Keratinocyte (primary cell): Measurements from ENCODE around the gene MSH2. TPM values are rescaled to one million over a fixed set of nuclear protein-coding genes. Genes with fewer than 3 reads are reported as not detected.

Experiments
- DNase-seq: peaks from one replicate; pipeline ENCODE4 v3.0.0-alpha.2; 2011; ENCODE audit warnings: low read depth, missing footprints, low spot score
- FAIRE-seq: peaks from 2 replicates; lab custom pipeline; 2011; peaks lifted over from hg19 to GRCh38; lab: Jason Lieb, UNC
- H2AFZ ChIP-seq: 2 replicates; pipeline ENCODE4 v1.6.0; 2012; ENCODE audit warnings: low read length, control low read depth, inconsistent platforms; ENCODE audit not compliant: control insufficient read depth
- H3K27ac ChIP-seq: 2 replicates; pipeline ENCODE4 v1.5.1; 2011; ENCODE audit warnings: low read length; ENCODE audit not compliant: control insufficient read depth, insufficient read depth
- H3K27me3 ChIP-seq: 3 replicates; pipeline ENCODE4 v1.6.0; 2011; ENCODE audit warnings: low read length; ENCODE audit not compliant: control insufficient read depth, insufficient read depth; ENCODE audit errors: extremely low read depth
- H3K36me3 ChIP-seq, 2 experiments: 2 replicates in 1 of 2; 3 replicates in 1 of 2; pipeline ENCODE4 v1.5.1; 2011; ENCODE audit warnings: low read length in 2 of 2, mild to moderate bottlenecking in 1 of 2; ENCODE audit not compliant: control insufficient read depth in 2 of 2, insufficient read depth in 2 of 2; ENCODE audit errors: extremely low read depth in 1 of 2
- H3K4me1 ChIP-seq: 3 replicates; pipeline ENCODE4 v1.5.1; 2011; ENCODE audit warnings: low read length; ENCODE audit not compliant: control insufficient read depth, insufficient read depth; ENCODE audit errors: extremely low read depth
- H3K4me2 ChIP-seq: 3 replicates; pipeline ENCODE4 v1.6.0; 2011; ENCODE audit warnings: low read depth, low read length; ENCODE audit not compliant: control insufficient read depth, insufficient read depth; ENCODE audit errors: extremely low read depth
- H3K4me3 ChIP-seq, 3 experiments: fragments of 200-600 bp in 1 of 3; sonication (generic) in 1 of 3; 2 replicates in 2 of 3; 3 replicates in 1 of 3; pipeline ENCODE4 v1.5.1; 2011 to 2016; ENCODE audit warnings: low read length in 3 of 3, mild to moderate bottlenecking in 3 of 3, control low read depth in 2 of 3, inconsistent platforms in 1 of 3, low read depth in 1 of 3, mixed read lengths in 1 of 3, mixed run types in 1 of 3, moderate library complexity in 1 of 3; ENCODE audit not compliant: control insufficient read depth in 2 of 3, insufficient read depth in 2 of 3; ENCODE audit errors: extremely low read depth in 1 of 3
- H3K79me2 ChIP-seq: 2 replicates; pipeline ENCODE4 v1.6.0; 2012; ENCODE audit warnings: low read length; ENCODE audit not compliant: control insufficient read depth, insufficient read depth
- H3K9ac ChIP-seq: 3 replicates; pipeline ENCODE4 v1.6.0; 2011; ENCODE audit warnings: low read length; ENCODE audit not compliant: control insufficient read depth, insufficient read depth; ENCODE audit errors: extremely low read depth
- H3K9me1 ChIP-seq: 3 replicates; pipeline ENCODE4 v1.6.0; 2011; ENCODE audit warnings: low read length; ENCODE audit not compliant: control insufficient read depth, insufficient read depth; ENCODE audit errors: extremely low read depth
- H3K9me3 ChIP-seq: 2 replicates; pipeline ENCODE4 v1.5.1; 2012; ENCODE audit warnings: low read depth, low read length; ENCODE audit not compliant: control insufficient read depth
- H4K20me1 ChIP-seq: 3 replicates; pipeline ENCODE4 v1.6.0; 2011; ENCODE audit warnings: low read length; ENCODE audit not compliant: control insufficient read depth, insufficient read depth; ENCODE audit errors: extremely low read depth
- EZH2 ChIP-seq: IDR thresholded peaks from one replicate; pipeline ENCODE4 v1.6.1; 2012; ENCODE audit warnings: inconsistent platforms, mild to moderate bottlenecking, low read length, moderate library complexity
- dilution Hi-C: fragments of 300-500 bp; cut with MboI; formaldehyde crosslinking; loops from one replicate; pipeline ENCODE4 v1.7.0; 2020; ENCODE audit warnings: low sequenced_read_pairs; ENCODE audit not compliant: extremely low pct_ligation_motif_present
- polyA plus RNA-seq, 5 experiments: library from polyadenylated mRNA; depleted of rRNA in 3 of 5; stranded (reverse) in 3 of 5; stranded (forward) in 1 of 5; unstranded in 1 of 5; fragments of >200 nt; gene quantifications; 1 replicate in 1 of 5; 2 replicates in 3 of 5; 3 replicates in 1 of 5; pipeline versions ENCODE4 v1.2.1 to v1.2.3, GENCODE V29; 2011 to 2012; ENCODE audit warnings: missing spikeins in 2 of 5, low read depth in 1 of 5, low replicate concordance in 1 of 5
- TF ChIP-seq, protein P1 (sequence below), 3 experiments: IDR thresholded peaks in 1 of 3; conservative IDR thresholded peaks in 1 of 3; optimal IDR thresholded peaks in 1 of 3; 2 replicates in 2 of 3; 3 replicates in 1 of 3; pipeline versions ENCODE3 to v1.5.1; 2011; ENCODE audit warnings: low read length in 3 of 3, mild to moderate bottlenecking in 3 of 3, moderate library complexity in 2 of 3, control low read depth in 1 of 3, inconsistent platforms in 1 of 3; ENCODE audit not compliant: insufficient read depth in 2 of 3; ENCODE audit errors: extremely low read depth in 1 of 3

Gene MSH2
- polyA plus RNA-seq, 1 donor (not counting 4 experiments of a cell fraction or from before 2014, with no cell fraction given): 16.8 TPM

DNA sequence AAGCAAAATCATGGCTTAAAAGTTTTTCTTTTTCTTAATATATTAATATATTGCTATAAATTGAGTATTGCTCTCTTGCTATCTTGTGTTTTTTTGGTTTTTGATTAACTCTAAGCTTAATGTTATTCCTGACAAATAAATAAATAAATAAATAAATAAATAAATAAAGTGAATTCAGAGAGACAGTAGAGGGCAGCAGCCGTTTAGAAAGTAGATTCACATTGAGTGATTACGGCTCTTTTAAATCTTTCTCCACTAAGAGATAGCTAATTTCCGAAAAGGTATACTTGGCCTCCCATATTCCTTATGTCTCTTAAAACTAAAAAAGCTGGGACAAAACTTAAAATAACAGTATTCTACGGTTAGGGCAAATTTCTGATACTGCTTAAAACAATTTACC is 34.3 kb downstream of the MSH2 start:
- Histone ChIP-seq H4K20me1 (no peaks in the 10 kb centered on the region), H3K79me2 (no peaks in the 10 kb centered on the region), H3K9me1 (no peaks in the 10 kb centered on the region), H3K9ac (no peak overlapping the region), H3K27ac (no peak overlapping the region), H3K4me1 (no peaks in the 10 kb centered on the region), H3K4me3 (no peak overlapping the region), H3K27me3 (no peaks in the 10 kb centered on the region), H3K36me3 (peaks cover 0 to 2% of the 10 kb centered on the region in 2 experiments), H2AFZ (no peak overlapping the region), H3K4me2 (no peak overlapping the region), H3K9me3 (no peaks in the 10 kb centered on the region)
- no peak for DNase-seq
- TF ChIP-seq, protein P1, sequence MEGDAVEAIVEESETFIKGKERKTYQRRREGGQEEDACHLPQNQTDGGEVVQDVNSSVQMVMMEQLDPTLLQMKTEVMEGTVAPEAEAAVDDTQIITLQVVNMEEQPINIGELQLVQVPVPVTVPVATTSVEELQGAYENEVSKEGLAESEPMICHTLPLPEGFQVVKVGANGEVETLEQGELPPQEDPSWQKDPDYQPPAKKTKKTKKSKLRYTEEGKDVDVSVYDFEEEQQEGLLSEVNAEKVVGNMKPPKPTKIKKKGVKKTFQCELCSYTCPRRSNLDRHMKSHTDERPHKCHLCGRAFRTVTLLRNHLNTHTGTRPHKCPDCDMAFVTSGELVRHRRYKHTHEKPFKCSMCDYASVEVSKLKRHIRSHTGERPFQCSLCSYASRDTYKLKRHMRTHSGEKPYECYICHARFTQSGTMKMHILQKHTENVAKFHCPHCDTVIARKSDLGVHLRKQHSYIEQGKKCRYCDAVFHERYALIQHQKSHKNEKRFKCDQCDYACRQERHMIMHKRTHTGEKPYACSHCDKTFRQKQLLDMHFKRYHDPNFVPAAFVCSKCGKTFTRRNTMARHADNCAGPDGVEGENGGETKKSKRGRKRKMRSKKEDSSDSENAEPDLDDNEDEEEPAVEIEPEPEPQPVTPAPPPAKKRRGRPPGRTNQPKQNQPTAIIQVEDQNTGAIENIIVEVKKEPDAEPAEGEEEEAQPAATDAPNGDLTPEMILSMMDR (optimal IDR thresholded peaks at IDR 0.05 in 1 of 3, IDR thresholded peaks at IDR 0.05 in 1 of 3, conservative IDR thresholded peaks at IDR 0.05 in 1 of 3; ENCODE audit: extremely low read depth in 1 of 3, insufficient read depth in 2 of 3, low read length in 3 of 3): peak in 1 of 3 experiments; percentile 17
- TF ChIP-seq EZH2: no peak
- FAIRE-seq: no peak
- dilution Hi-C loops: no loop called here

DNA sequence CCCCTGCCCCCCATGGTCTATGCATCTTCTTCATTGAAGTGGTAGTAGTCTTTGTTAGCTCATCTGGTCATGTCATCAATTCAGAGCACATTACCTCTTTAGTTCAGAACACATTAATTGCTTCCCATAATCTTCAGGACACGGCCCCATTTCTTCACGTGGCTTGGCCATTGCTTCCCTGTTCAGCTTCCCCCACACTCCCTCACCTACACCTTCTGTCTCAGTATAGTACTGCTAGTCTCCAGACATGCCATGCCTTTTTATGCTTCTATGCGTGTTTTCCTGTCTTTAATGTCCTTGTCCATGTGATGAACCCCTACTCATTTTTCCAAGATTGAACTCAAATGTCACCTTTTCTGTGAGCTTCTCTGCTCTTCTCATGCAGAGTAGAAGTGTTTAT is 35.1 kb downstream of the MSH2 start:
- H3K9ac ChIP-seq: no peak overlapping the region
- H3K4me3 ChIP-seq: no peak overlapping the region
- no peaks in the 10 kb centered on the region for H3K79me2 ChIP-seq
- no peaks in the 10 kb centered on the region for H3K4me1 ChIP-seq
- no peak overlapping the region for H3K27ac ChIP-seq
- H3K27me3 ChIP-seq: no peaks in the 10 kb centered on the region
- H3K9me1 ChIP-seq: no peaks in the 10 kb centered on the region
- no peak overlapping the region for H2AFZ ChIP-seq
- no peak for DNase-seq
- FAIRE-seq: no peak
- H3K4me2 ChIP-seq: no peak overlapping the region
- no peaks in the 10 kb centered on the region for H3K9me3 ChIP-seq
- TF ChIP-seq EZH2: no peak
- TF ChIP-seq, protein P1 (optimal IDR thresholded peaks at IDR 0.05 in 1 of 3, IDR thresholded peaks at IDR 0.05 in 1 of 3, conservative IDR thresholded peaks at IDR 0.05 in 1 of 3; ENCODE audit: extremely low read depth in 1 of 3, insufficient read depth in 2 of 3, low read length in 3 of 3): no peak
- H3K36me3 ChIP-seq: peaks cover 0 to 2% of the 10 kb centered on the region in 2 experiments
- dilution Hi-C loops: no loop called here
- no peaks in the 10 kb centered on the region for H4K20me1 ChIP-seq
